ENCODE results near the gene SLC19A1. TPM values are rescaled to one million over a fixed set of nuclear protein-coding genes. Genes with fewer than 3 reads are reported as not detected.

SLC19A1 gene
- polyA plus RNA-seq, 1 of the 3 experiments (the other 2 are of a cell fraction) = 15.0 TPM

DNA sequence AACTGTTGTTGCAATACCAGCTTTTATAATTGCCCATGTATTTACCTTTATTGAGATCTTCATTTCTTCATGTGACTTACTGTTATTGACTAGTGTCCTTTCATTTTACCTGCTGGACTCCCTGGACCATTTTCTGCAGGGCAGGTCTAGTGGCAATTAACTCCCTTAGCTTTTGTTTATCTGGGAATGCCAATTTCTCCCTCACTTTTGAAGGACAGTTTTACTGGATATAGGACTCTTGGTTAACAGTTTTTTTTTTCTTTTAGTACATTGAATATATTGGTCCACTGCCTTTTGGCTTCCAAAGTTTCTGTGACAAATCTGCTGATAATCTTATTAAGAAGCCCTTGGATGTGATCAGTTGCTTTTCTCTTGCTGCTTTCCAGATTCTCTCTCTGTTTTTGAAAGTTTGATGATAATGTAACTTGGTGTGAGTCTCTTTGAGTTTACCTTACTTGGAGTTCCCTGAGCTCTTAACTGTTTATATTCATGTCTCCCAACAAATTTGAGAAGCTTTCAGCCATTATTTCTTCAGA is 80.4 kb downstream of the SLC19A1 start:
- no peak overlapping the region for H3K4me2 ChIP-seq
- no peaks in the 10 kb centered on the region for H3K9me2 ChIP-seq
- ChIA-PET POLR2A (no interaction called here), CTCF (interaction anchor here (0.9 to 3.4 kb wide), 3 partner anchors 22 to 428 kb away, joined by 3 to 10 read pairs (median 6); no protein-coding TSS in a partner anchor)
- H3K9ac ChIP-seq = no peak overlapping the region
- H3K9me3 ChIP-seq = no peaks in the 10 kb centered on the region
- no peak for DNase-seq
- H2AFZ ChIP-seq (ENCODE audit: low read depth) = no peak overlapping the region
- H3K36me3 ChIP-seq (replicated peaks in 1 of 2; ENCODE audit: control insufficient read depth in 1 of 2, insufficient read depth in 2 of 2, low read length in 1 of 2) = peaks cover 0 to under 1% of the 10 kb centered on the region in 2 experiments
- no peaks in the 10 kb centered on the region for H3F3A ChIP-seq (replicated peaks; ENCODE audit: insufficient read depth)
- H3K27ac ChIP-seq (ENCODE audit: low read depth in 2 of 2, low read length in 1 of 2) = no peak overlapping the region
- H3K4me1 ChIP-seq (ENCODE audit: control insufficient read depth in 1 of 2, insufficient read depth in 2 of 2, low read depth in 1 of 2, low read length in 1 of 2) = peaks cover 0 to 17% of the 10 kb centered on the region in 2 experiments; a peak in 1 of 4 replicates
- no peak for TF ChIP-seq SIN3A (IDR thresholded peaks at IDR 0.05; ENCODE audit: borderline replicate concordance, low read depth, low read length)
- TF ChIP-seq POLR2AphosphoS5 (IDR thresholded peaks at IDR 0.05; ENCODE audit: low read depth, low read length) = no peak
- TF ChIP-seq YY1 (IDR thresholded peaks at IDR 0.05; ENCODE audit: low read depth) = no peak
- no peak for TF ChIP-seq TAF1 (IDR thresholded peaks at IDR 0.05; ENCODE audit: borderline replicate concordance, low read depth, low read length)
- no peak for TF ChIP-seq JUND (IDR thresholded peaks at IDR 0.05)
- no peak for TF ChIP-seq EP300 (IDR thresholded peaks at IDR 0.05; ENCODE audit: borderline replicate concordance in 1 of 2, low read depth in 1 of 2, low read length in 1 of 2)
- TF ChIP-seq SMC3 (IDR thresholded peaks at IDR 0.05; ENCODE audit: low read depth, low read length) = no peak
- no peak for TF ChIP-seq GABPA (IDR thresholded peaks at IDR 0.05; ENCODE audit: low read depth)
- TF ChIP-seq RXRA (IDR thresholded peaks at IDR 0.05; ENCODE audit: borderline replicate concordance, low read depth) = no peak
- TF ChIP-seq, protein P1, sequence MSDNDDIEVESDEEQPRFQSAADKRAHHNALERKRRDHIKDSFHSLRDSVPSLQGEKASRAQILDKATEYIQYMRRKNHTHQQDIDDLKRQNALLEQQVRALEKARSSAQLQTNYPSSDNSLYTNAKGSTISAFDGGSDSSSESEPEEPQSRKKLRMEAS (IDR thresholded peaks at IDR 0.05; ENCODE audit: low read depth) = no peak
- TF ChIP-seq, protein P2, sequence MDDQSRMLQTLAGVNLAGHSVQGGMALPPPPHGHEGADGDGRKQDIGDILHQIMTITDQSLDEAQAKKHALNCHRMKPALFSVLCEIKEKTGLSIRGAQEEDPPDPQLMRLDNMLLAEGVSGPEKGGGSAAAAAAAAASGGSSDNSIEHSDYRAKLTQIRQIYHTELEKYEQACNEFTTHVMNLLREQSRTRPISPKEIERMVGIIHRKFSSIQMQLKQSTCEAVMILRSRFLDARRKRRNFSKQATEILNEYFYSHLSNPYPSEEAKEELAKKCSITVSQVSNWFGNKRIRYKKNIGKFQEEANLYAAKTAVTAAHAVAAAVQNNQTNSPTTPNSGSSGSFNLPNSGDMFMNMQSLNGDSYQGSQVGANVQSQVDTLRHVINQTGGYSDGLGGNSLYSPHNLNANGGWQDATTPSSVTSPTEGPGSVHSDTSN (IDR thresholded peaks at IDR 0.05) = no peak
- TF ChIP-seq FOSL2 (IDR thresholded peaks at IDR 0.05; ENCODE audit: borderline replicate concordance, low read depth) = no peak
- no peak for TF ChIP-seq RCOR1 (IDR thresholded peaks at IDR 0.05; ENCODE audit: low read length)
- no peak for TF ChIP-seq TEAD4 (IDR thresholded peaks at IDR 0.05; ENCODE audit: borderline replicate concordance, insufficient read depth)
- TF ChIP-seq CHD2 (IDR thresholded peaks at IDR 0.05; ENCODE audit: low read length, partially characterized antibody) = no peak
- TF ChIP-seq FOXJ3 (CRISPR knock-in tag; IDR thresholded peaks at IDR 0.05) = no peak
- TF ChIP-seq, protein P3, sequence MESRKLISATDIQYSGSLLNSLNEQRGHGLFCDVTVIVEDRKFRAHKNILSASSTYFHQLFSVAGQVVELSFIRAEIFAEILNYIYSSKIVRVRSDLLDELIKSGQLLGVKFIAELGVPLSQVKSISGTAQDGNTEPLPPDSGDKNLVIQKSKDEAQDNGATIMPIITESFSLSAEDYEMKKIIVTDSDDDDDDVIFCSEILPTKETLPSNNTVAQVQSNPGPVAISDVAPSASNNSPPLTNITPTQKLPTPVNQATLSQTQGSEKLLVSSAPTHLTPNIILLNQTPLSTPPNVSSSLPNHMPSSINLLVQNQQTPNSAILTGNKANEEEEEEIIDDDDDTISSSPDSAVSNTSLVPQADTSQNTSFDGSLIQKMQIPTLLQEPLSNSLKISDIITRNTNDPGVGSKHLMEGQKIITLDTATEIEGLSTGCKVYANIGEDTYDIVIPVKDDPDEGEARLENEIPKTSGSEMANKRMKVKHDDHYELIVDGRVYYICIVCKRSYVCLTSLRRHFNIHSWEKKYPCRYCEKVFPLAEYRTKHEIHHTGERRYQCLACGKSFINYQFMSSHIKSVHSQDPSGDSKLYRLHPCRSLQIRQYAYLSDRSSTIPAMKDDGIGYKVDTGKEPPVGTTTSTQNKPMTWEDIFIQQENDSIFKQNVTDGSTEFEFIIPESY (IDR thresholded peaks at IDR 0.05; ENCODE audit: borderline replicate concordance, low read depth) = no peak
- TF ChIP-seq, protein P4, sequence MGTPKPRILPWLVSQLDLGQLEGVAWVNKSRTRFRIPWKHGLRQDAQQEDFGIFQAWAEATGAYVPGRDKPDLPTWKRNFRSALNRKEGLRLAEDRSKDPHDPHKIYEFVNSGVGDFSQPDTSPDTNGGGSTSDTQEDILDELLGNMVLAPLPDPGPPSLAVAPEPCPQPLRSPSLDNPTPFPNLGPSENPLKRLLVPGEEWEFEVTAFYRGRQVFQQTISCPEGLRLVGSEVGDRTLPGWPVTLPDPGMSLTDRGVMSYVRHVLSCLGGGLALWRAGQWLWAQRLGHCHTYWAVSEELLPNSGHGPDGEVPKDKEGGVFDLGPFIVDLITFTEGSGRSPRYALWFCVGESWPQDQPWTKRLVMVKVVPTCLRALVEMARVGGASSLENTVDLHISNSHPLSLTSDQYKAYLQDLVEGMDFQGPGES (IDR thresholded peaks at IDR 0.05; ENCODE audit: low read depth, low read length) = no peak
- TF ChIP-seq MEF2A (IDR thresholded peaks at IDR 0.05; ENCODE audit: borderline replicate concordance, low read depth) = no peak
- H4K20me1 ChIP-seq (ENCODE audit: insufficient read depth) = peaks cover 50% of the 10 kb centered on the region
- no peak overlapping the region for H3K4me3 ChIP-seq (ENCODE audit: low read depth in 2 of 2, low read length in 1 of 2)
- peaks cover 77% of the 10 kb centered on the region for H3K79me2 ChIP-seq (ENCODE audit: insufficient read depth)
- no peaks in the 10 kb centered on the region for H3K27me3 ChIP-seq (ENCODE audit: insufficient read depth)

All from SK-N-SH (cell line).